HG02588 (cell line): ENCODE data around the gene HTR3B.
"Not testable (repeated sequence)": the region's sequence is repeated elsewhere in the genome, so short reads cannot be mapped to it uniquely, and the experiment has no call there.

Experiments
- ATAC-seq: cut with Tn5 transposase; IDR thresholded peaks from one replicate; pipeline ENCODE4 v1.9.1; 2021; ENCODE audit warnings: mild to moderate bottlenecking, moderate library complexity; ENCODE audit not compliant: unreplicated experiment

The HTR3B gene

GRCh38 chr11:113937918-113938317 is 33.3 kb downstream of the HTR3B start:
- ATAC-seq, result no peak

- no peak for ATAC-seq
Measured at GRCh38 chr11:113942256-113942655, 37.7 kb downstream of the HTR3B start.

- not testable (repeated sequence) for ATAC-seq
Measured at GRCh38 chr11:113946162-113946561, 41.6 kb downstream of the HTR3B start.

GRCh38 chr11:113947994-113948393 is 43.4 kb downstream of the HTR3B start:
- no peak for ATAC-seq

GRCh38 chr11:113949891-113950290 is 45.3 kb downstream of the HTR3B start:
- ATAC-seq, result no peak

GRCh38 chr11:113951537-113951936 is 46.9 kb downstream of the HTR3B start:
- ATAC-seq, result no peak

GRCh38 chr11:113952070-113952469 is 47.5 kb downstream of the HTR3B start:
- ATAC-seq, result no peak

- no peak for ATAC-seq
Measured at GRCh38 chr11:113952588-113952987, 48.0 kb downstream of the HTR3B start.

- no peak for ATAC-seq
Measured at GRCh38 chr11:113954235-113954634, 49.6 kb downstream of the HTR3B start.

GRCh38 chr11:113956986-113957385 is 52.4 kb downstream of the HTR3B start:
- no peak for ATAC-seq

- no peak for ATAC-seq
Measured at GRCh38 chr11:113960702-113961330, 56.2 kb downstream of the HTR3B start.

GRCh38 chr11:113967361-113967760 is 62.8 kb downstream of the HTR3B start:
- no peak for ATAC-seq

GRCh38 chr11:113971506-113972195 is 67.1 kb downstream of the HTR3B start:
- ATAC-seq, result no peak

- no peak for ATAC-seq
Measured at GRCh38 chr11:113974741-113975470, 70.3 kb downstream of the HTR3B start, which contains the start of gene HTR3A. HTR3A (plus strand) TSS chr11:113975108; CDS start chr11:113975326, 218 bp downstream.

- no peak for ATAC-seq
Measured at GRCh38 chr11:113977071-113977490, 72.5 kb downstream of the HTR3B start.

GRCh38 chr11:113977701-113978100 is 73.1 kb downstream of the HTR3B start:
- no peak for ATAC-seq

- ATAC-seq, result no peak
Measured at GRCh38 chr11:113979431-113979830, 74.8 kb downstream of the HTR3B start.

- no peak for ATAC-seq
Measured at GRCh38 chr11:113980785-113981184, 76.2 kb downstream of the HTR3B start.

GRCh38 chr11:113982306-113982705 is 77.7 kb downstream of the HTR3B start:
- no peak for ATAC-seq

GRCh38 chr11:113984781-113985180 is 80.2 kb downstream of the HTR3B start:
- no peak for ATAC-seq

GRCh38 chr11:113985906-113986305 is 81.3 kb downstream of the HTR3B start:
- ATAC-seq, result no peak
